ENCODE data around the gene LTBP2.

The LTBP2 gene

GRCh38 chr14:74612350-74613021 lies 449 bp upstream of the LTBP2 start:
- peak; percentile 85 for DNase-seq (ENCODE audit: low spot score)

GRCh38 chr14:74610866-74611649 lies 979 bp downstream of the LTBP2 start:
- no peak for DNase-seq (ENCODE audit: low spot score)

- DNase-seq (ENCODE audit: low spot score): no peak
Observed at GRCh38 chr14:74610199-74610865, 1.7 kb downstream of the LTBP2 start.

DNA sequence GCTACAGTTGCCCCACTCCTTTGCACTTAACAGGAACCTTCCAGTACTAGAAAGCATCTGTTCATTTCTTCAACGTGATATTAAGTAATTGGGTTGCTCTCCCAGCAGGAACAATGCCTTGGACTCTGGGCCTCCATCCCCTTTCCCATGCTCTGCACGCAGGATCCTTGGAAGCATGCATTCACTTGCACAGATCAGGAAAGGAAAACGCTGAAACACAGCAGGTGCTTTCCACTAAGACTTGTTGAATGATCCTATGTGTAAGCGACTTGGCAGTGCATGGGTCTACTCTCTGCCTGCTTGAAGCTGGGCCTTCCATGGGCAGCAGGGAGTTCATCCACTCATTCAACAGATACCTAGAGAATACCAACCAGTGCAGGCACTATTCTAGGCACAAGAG lies 2.3 kb downstream of the LTBP2 start:
- DNase-seq (ENCODE audit: low spot score): no peak

DNA sequence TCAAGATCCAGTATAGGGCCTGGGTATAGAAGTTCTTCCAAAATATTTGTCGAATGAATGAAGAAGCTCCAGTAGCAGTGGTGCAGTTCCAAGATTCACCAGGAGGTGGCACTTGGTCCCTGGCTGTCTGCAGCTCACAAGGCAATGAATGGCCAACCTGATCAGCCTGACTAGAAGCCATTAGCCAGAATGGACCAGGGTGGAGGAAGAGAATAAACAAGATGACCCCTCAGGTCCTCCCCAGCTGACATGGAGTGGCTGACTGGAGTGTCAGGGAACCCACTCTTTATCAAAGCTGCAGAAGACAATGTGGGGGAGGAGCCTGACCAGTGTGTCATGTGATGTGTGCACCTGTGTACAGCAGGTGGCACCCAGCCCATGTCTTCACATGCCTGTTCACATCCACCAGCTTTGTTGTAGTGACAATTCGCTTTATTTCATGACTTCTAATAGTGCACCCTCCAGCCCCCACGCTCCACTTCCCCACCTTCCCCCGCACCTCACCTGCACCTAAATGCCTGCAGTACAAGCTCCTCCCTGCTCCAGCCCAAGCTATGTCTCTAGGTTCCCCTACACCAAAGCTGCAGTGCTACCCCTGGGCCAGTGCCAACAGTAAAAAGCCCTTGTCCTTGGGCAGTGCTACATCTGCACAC lies 3.0 kb downstream of the LTBP2 start:
- DNase-seq (ENCODE audit: low spot score): peak; percentile 62

GRCh38 chr14:74606727-74607126 lies 5.3 kb downstream of the LTBP2 start:
- DNase-seq (ENCODE audit: low spot score): no peak

- no peak for DNase-seq (ENCODE audit: low spot score)
Observed at GRCh38 chr14:74605531-74606223, 6.4 kb downstream of the LTBP2 start.

- DNase-seq (ENCODE audit: low spot score): no peak
Observed at GRCh38 chr14:74604911-74605310, 7.1 kb downstream of the LTBP2 start.

GRCh38 chr14:74604157-74604556 lies 7.9 kb downstream of the LTBP2 start:
- DNase-seq (ENCODE audit: low spot score): no peak

- no peak for DNase-seq (ENCODE audit: low spot score)
Observed at GRCh38 chr14:74601982-74602381, 10.1 kb downstream of the LTBP2 start.

DNA sequence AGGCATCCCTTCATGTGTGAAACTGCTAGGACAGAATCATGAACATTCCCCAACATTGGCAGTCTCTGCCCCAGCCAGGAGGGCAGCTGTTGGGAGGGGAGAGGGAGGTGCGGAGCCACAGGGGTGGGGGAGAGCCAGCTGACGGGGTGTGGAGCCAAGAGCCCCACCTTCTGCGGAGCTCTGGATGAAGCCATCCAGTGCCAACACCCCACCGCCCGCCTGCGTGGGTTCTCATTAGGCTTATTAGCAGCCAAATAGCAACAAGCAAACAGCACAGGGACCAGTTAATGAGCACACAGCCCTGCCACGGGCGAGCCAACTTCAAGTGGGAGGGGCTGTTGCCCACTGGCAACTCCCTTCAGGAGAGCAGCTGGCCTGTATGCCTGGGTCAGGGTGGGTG lies 12.1 kb downstream of the LTBP2 start:
- DNase-seq (ENCODE audit: low spot score): no peak

- no peak for DNase-seq (ENCODE audit: low spot score)
Observed at GRCh38 chr14:74599321-74599761, 12.7 kb downstream of the LTBP2 start.

- no peak for DNase-seq (ENCODE audit: low spot score)
Observed at GRCh38 chr14:74596741-74597450, 15.1 kb downstream of the LTBP2 start.

- no peak for DNase-seq (ENCODE audit: low spot score)
Observed at GRCh38 chr14:74595006-74595735, 16.9 kb downstream of the LTBP2 start.

- DNase-seq (ENCODE audit: low spot score): no peak
Observed at GRCh38 chr14:74594606-74595005, 17.4 kb downstream of the LTBP2 start.

GRCh38 chr14:74594029-74594428 lies 18.0 kb downstream of the LTBP2 start:
- DNase-seq (ENCODE audit: low spot score): no peak

DNA sequence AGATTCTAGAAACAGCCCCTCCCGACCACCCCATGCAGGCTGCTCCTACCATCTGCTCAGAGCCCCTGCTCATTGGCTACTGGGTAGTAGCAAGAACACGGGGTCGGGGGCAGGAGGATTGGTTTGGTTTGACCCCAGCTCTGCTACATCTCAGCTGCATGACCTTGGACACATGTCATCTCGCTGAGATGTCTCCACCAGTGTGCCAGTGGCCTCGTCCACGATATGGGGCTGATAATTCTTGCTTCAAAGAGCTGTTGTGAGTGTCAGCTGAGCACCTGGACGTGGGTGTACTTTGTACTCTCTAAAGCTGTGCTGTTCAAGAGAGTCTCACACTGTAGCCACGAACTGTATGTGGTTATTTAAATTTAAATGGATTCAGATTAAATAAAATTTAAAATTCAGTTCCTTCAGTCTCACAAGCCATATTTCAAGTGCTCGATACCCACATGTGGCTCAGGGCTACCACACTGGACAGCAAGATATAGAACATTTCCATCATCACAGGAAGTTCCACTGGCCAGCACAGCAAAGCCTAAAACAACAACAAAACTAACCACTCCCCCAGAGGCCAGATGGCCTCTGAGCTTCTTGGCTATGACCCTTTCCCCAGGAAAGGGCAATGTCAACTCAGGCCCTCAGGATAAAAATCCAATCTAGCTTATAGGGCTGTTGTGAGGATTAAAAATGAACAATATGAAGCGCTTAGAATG lies 18.6 kb downstream of the LTBP2 start:
- DNase-seq (ENCODE audit: low spot score): no peak

DNA sequence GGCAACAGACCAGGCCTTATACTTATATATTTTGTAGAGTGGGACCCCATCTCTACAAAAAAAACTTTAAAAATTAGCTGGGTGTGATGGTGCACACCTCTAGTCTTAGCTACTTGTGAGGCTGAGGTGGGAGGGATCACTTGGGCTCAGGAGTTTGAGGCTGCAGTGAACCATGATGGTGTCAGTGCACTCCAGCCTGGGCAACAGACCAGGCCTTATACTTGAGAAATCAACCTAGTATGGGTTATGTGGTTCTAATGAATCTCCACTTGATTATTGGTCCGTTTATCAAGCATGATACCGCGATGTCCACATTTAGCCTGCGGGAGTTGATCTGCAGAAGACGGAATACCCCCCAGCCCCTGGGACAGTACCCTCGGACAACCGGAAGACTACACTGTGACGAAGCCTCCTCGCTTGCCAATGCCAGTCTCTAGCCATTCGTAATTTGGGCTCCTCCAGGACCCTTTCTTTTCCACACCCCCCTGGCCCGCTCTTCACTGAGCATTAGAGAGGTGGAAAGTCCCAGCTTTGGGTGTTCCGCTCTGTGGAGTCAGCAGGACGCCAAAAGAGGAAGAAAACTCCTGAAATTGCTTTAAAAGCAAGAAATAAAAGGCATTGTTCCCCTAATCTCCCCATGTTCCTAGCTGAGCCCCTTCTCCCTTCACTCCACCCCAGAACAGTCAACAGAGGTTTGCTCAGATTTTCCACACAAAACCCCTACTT lies 19.4 kb downstream of the LTBP2 start:
- peak; percentile 19 for DNase-seq (ENCODE audit: low spot score)

DNA sequence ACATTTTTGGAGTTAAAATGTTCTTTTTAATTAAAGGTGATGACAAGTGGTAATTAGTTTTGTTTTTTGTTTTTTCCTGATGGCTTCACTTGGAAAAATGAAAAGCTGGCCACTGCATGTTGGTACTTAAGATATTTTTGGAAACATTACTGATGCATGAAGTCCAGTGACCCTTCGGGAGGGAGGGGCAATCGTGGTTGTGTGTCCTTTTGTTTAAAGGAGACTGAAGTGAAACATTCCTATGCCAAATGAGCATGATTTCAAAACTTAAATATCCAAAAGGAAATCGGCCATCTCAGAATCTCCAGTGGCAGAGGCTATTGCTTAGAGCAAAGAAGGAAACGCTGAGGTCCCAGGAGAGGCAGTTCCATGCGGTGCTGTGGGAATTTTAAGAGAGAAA lies 20.1 kb downstream of the LTBP2 start:
- no peak for DNase-seq (ENCODE audit: low spot score)
